A673 (cell line): ENCODE results near the gene CAVIN2. TPM values are rescaled to one million over a fixed set of nuclear protein-coding genes. Genes with fewer than 3 reads are reported as not detected.

ENCODE experiments used
- BruUV-seq: library from RNA; stranded (reverse); fragments of 400-500 nt; replicated peaks from 2 replicates; lab custom pipeline; 2021; lab: Mats Ljungman, UMichigan
- CTCF ChIA-PET: fragments of 300-600 bp; sonication (Branson Sonifier 250); formaldehyde crosslinking; loops from one replicate; lab custom pipeline; 2022; ENCODE audit warnings: antibody characterized with exemption; lab: Charles Lee
- POLR2A ChIA-PET: fragments of 300-600 bp; sonication (Branson Sonifier 250); formaldehyde crosslinking; loops from one replicate; lab custom pipeline; 2022; ENCODE audit warnings: antibody characterized with exemption; ENCODE audit not compliant: low non-redundant PET; lab: Charles Lee
- DNase-seq: peaks from one replicate; pipeline ENCODE4 v3.0.0-alpha.2; 2015; ENCODE audit warnings: low spot score
- H3K27ac ChIP-seq: fragments of 200-600 bp; sonication (generic); 2 replicates; pipeline ENCODE4 v1.5.1; 2016; ENCODE audit warnings: mixed run types, low read depth, mild to moderate bottlenecking, mixed read lengths, antibody characterized with exemption, low read length; ENCODE audit not compliant: poor library complexity, severe bottlenecking
- H3K27me3 ChIP-seq: fragments of 200-600 bp; sonication (generic); replicated peaks from 2 replicates; pipeline ENCODE4 v1.6.1; 2017; ENCODE audit warnings: mixed run types, low read depth, mild to moderate bottlenecking, mixed read lengths, antibody characterized with exemption, low read length; ENCODE audit not compliant: insufficient read depth, poor library complexity
- H3K36me3 ChIP-seq: fragments of 200-600 bp; sonication (generic); 2 replicates; pipeline ENCODE4 v1.6.1; 2016; ENCODE audit warnings: mixed run types, mild to moderate bottlenecking, mixed read lengths, antibody characterized with exemption, low read length; ENCODE audit not compliant: insufficient read depth, poor library complexity, severe bottlenecking
- H3K4me1 ChIP-seq: fragments of 200-600 bp; sonication (generic); 2 replicates; pipeline ENCODE4 v1.6.1; 2017; ENCODE audit warnings: mixed run types, mild to moderate bottlenecking, mixed read lengths, antibody characterized with exemption, low read length; ENCODE audit not compliant: insufficient read depth, poor library complexity, severe bottlenecking
- H3K4me3 ChIP-seq: fragments of 200-600 bp; sonication (generic); 2 replicates; pipeline ENCODE4 v1.5.1; 2016; ENCODE audit warnings: low read depth, mixed run types, mild to moderate bottlenecking, mixed read lengths, low read length; ENCODE audit not compliant: poor library complexity, severe bottlenecking
- H3K9me3 ChIP-seq: fragments of 200-600 bp; sonication (generic); 2 replicates; pipeline ENCODE4 v1.6.1; 2016; ENCODE audit warnings: mixed run types, low read depth, mild to moderate bottlenecking, mixed read lengths, antibody characterized with exemption, low read length; ENCODE audit not compliant: poor library complexity, severe bottlenecking
- EZH2 ChIP-seq: fragments of 200-600 bp; sonication (generic); IDR thresholded peaks from 2 replicates; pipeline ENCODE4 v1.6.1; 2017; ENCODE audit warnings: borderline replicate concordance, low read depth, mild to moderate bottlenecking, mixed read lengths, antibody characterized with exemption, low read length; ENCODE audit not compliant: poor library complexity, severe bottlenecking
- intact Hi-C: fragments of 100-400 bp; cut with micrococcal nuclease; formaldehyde crosslinking; loops from one replicate; pipeline ENCODE4 v1.10.0; 2022; ENCODE audit not compliant: unreplicated experiment
- total RNA-seq: library from RNA; stranded (reverse); gene quantifications from 2 replicates; pipeline ENCODE4 v1.2.3, GENCODE V29; 2021
- TF ChIP-seq, protein P1 (sequence below): fragments of 300-800, 200-600 bp; sonication (generic); conservative IDR thresholded peaks from 2 replicates; pipeline ENCODE4 v1.5.1; 2017; ENCODE audit warnings: low read depth, mild to moderate bottlenecking, antibody characterized with exemption, low read length, moderate library complexity, mixed read lengths

Gene CAVIN2
- total RNA-seq, 1 experiment from 2014 or later: 0.28 TPM

DNA sequence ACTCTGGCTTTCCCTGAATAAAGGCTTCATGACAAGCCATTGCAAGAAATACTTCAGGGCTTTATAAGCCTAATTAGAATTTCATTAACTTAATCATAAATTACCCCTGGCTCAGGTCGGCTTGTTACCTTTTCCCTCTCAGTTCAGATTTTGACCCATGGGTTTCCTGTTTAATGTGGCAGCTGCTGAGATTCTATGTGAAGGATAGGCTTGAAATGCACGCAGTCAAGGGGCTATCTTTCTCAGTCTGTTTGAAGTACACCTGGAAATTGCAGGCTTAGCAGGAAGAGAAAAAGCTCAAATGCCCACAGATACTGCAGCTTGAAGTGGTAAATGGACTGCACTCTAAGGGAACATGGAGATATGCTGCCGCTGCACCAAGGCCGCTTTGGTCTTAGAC lies 49.4 kb downstream of the CAVIN2 start:
- BruUV-seq: no TSS peak
- H3K4me1 ChIP-seq: peaks cover 4% of the 10 kb centered on the region
- no peaks in the 10 kb centered on the region for H3K27me3 ChIP-seq
- ChIA-PET POLR2A (no interaction called here), CTCF (no interaction called here)
- H3K4me3 ChIP-seq: no peak overlapping the region
- no peaks in the 10 kb centered on the region for H3K9me3 ChIP-seq
- no peak overlapping the region for H3K27ac ChIP-seq
- intact Hi-C loops: no loop called here
- H3K36me3 ChIP-seq: no peaks in the 10 kb centered on the region
- DNase-seq: no peak
- no peak for TF ChIP-seq EZH2
- TF ChIP-seq, protein P1, sequence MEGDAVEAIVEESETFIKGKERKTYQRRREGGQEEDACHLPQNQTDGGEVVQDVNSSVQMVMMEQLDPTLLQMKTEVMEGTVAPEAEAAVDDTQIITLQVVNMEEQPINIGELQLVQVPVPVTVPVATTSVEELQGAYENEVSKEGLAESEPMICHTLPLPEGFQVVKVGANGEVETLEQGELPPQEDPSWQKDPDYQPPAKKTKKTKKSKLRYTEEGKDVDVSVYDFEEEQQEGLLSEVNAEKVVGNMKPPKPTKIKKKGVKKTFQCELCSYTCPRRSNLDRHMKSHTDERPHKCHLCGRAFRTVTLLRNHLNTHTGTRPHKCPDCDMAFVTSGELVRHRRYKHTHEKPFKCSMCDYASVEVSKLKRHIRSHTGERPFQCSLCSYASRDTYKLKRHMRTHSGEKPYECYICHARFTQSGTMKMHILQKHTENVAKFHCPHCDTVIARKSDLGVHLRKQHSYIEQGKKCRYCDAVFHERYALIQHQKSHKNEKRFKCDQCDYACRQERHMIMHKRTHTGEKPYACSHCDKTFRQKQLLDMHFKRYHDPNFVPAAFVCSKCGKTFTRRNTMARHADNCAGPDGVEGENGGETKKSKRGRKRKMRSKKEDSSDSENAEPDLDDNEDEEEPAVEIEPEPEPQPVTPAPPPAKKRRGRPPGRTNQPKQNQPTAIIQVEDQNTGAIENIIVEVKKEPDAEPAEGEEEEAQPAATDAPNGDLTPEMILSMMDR: no peak

DNA sequence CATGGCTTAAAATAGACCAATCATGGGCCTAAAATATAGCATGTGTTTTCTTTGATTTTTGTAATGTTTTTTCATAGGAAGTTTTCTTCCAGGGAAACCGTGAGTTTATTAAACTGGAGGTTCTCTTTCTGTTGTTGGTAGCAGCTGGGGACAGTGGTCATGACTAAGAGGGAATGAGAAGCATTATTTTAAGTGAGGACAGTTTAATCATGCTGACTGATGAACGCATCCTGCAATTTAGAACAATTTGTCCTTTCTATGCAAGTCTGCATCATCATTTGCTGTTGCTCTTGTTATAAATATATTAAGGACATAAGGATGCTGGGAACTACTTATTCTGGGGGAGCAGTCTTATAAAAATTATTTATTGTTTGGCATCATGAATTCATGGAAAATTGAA lies 51.2 kb downstream of the CAVIN2 start:
- DNase-seq: no peak
- Histone ChIP-seq H3K4me3 (no peak overlapping the region), H3K36me3 (no peaks in the 10 kb centered on the region), H3K27ac (no peak overlapping the region), H3K27me3 (no peaks in the 10 kb centered on the region), H3K4me1 (peaks cover 4% of the 10 kb centered on the region), H3K9me3 (no peaks in the 10 kb centered on the region)
- no peak for TF ChIP-seq EZH2
- TF ChIP-seq, protein P1: no peak
- ChIA-PET POLR2A (no interaction called here), CTCF (no interaction called here)
- intact Hi-C loops: no loop called here
- no TSS peak for BruUV-seq

DNA sequence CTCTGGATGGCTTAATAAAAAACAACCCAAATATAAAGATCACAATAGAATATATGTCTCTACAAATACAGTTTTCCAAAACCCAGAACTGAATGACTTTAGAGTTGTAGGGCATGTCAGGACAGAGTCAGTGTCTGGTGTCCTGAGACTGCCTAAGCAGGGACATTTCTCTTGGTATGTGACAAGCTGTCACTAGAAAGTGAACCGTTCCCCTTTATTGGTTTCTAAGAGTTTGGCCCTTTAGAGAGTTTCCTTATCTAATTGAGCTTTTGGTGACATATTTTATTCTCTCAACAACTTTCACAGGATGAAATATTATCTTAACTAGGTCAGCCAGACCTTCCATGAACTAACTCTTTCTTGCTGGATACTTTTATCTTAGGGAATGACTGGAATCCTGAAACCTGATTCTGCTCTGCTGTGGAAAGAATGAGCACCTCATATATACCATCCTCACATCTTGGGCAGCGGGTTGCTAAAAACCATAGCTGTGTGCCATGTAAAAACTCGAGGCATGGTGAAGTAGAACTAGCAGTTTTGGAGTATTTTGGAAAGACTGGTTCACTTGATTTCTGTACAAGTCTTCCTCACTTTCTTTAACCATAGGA lies 54.8 kb downstream of the CAVIN2 start:
- Histone ChIP-seq H3K9me3 (no peaks in the 10 kb centered on the region), H3K4me3 (no peak overlapping the region), H3K36me3 (no peaks in the 10 kb centered on the region), H3K27me3 (no peaks in the 10 kb centered on the region), H3K4me1 (no peaks in the 10 kb centered on the region), H3K27ac (no peak overlapping the region)
- TF ChIP-seq EZH2: no peak
- ChIA-PET CTCF (no interaction called here), POLR2A (no interaction called here)
- intact Hi-C loops: no loop called here
- DNase-seq: no peak
- BruUV-seq: no TSS peak

DNA sequence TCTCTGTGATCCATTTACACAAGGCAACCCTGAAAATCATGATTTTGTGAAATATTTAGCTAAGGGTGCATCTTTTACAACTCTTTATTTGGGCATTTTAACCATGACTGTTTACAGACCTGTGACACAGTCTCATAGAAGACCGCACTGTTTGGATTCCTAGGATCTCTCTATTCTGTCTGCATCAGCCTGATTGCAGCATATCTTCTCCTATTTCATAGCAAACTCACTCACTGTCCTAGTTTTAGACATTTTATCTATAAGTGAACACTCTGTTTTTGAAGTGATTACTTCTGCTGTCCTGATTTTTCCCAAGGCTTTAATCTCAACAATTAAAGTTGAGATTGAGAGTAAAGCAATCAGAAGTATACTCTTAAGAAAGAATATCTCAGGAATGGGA lies 56.2 kb downstream of the CAVIN2 start:
- CTCF ChIA-PET: no interaction called here
- Histone ChIP-seq H3K9me3 (no peaks in the 10 kb centered on the region), H3K36me3 (no peaks in the 10 kb centered on the region), H3K27me3 (no peaks in the 10 kb centered on the region), H3K27ac (no peak overlapping the region), H3K4me1 (no peaks in the 10 kb centered on the region), H3K4me3 (no peak overlapping the region)
- POLR2A ChIA-PET: no interaction called here
- no TSS peak for BruUV-seq
- no peak for DNase-seq
- intact Hi-C loops: no loop called here
- no peak for TF ChIP-seq EZH2
- TF ChIP-seq, protein P1: no peak
